ENCODE measurements around the gene CGB5.
A peak's percentile ranks its signal among the peaks of the same experiment; 100 is the strongest.

Gene CGB5

GRCh38 chr19:49085020-49085867 is 41.6 kb downstream of the CGB5 start, which contains the start of gene SNRNP70:
Gene SNRNP70 (plus strand): TSS chr19:49085451. CDS start chr19:49086415, 964 bp downstream.
- DNase-seq (ENCODE audit: low read depth in 2 of 2), result peak; percentile 97 to 98

- DNase-seq (ENCODE audit: low read depth in 2 of 2), result no peak
Observed at GRCh38 chr19:49085868-49086232, 42.2 kb downstream of the CGB5 start.

GRCh38 chr19:49086296-49086695 is 42.6 kb downstream of the CGB5 start:
- DNase-seq (ENCODE audit: low read depth in 2 of 2), result no peak

GRCh38 chr19:49091391-49092038 is 47.9 kb downstream of the CGB5 start:
- DNase-seq (ENCODE audit: low read depth in 2 of 2), result no peak

GRCh38 chr19:49092686-49093085 is 49.0 kb downstream of the CGB5 start:
- DNase-seq (ENCODE audit: low read depth in 2 of 2), result no peak

Data from activated CD8-positive, alpha-beta memory T cell treated with anti-CD3 and anti-CD28 coated beads for 4 hours (primary cell).